Subcutaneous adipose tissue (tissue), 4 donors: ENCODE measurements around the gene SEC31B. TPM values are rescaled to one million over a fixed set of nuclear protein-coding genes. Genes with fewer than 3 reads are reported as not detected.

Source experiments
- total RNA-seq, 4 donors: library from RNA; depleted of rRNA; stranded (reverse); fragments of >200 nt; gene quantifications; one replicate each; pipeline ENCODE4 v1.1.0, GENCODE V29; 2016
- TF ChIP-seq, protein P1 (sequence below): fragments of 450-650 bp; IDR thresholded peaks from one replicate; pipeline ENCODE4 v1.5.1; 2016; ENCODE audit warnings: low read depth, mild to moderate bottlenecking, control low read depth, antibody characterized with exemption, moderate library complexity

Gene SEC31B
- total RNA-seq, 4 donors from 2014 or later: 6.8 to 14.3 (median 9.4) TPM

DNA sequence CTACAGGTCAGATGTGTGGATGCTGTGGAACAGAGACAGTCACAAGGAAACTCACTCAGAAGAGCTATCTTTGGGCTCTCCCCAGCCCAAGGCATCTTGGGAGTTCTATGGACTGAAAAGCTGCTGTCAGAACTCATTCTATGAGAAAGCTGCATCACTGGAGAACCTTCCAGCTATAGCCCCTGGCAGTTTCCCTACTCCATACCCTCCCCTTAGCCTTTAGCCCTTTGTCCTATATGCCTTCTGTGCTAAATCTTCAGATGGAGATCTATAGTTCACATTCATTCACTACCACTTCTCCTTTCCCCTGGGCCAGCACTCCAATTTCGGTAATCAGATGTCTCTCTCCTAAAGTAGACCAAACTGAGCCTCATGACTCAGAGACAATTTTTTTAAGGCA lies 49.9 kb downstream of the SEC31B start:
- TF ChIP-seq, protein P1, sequence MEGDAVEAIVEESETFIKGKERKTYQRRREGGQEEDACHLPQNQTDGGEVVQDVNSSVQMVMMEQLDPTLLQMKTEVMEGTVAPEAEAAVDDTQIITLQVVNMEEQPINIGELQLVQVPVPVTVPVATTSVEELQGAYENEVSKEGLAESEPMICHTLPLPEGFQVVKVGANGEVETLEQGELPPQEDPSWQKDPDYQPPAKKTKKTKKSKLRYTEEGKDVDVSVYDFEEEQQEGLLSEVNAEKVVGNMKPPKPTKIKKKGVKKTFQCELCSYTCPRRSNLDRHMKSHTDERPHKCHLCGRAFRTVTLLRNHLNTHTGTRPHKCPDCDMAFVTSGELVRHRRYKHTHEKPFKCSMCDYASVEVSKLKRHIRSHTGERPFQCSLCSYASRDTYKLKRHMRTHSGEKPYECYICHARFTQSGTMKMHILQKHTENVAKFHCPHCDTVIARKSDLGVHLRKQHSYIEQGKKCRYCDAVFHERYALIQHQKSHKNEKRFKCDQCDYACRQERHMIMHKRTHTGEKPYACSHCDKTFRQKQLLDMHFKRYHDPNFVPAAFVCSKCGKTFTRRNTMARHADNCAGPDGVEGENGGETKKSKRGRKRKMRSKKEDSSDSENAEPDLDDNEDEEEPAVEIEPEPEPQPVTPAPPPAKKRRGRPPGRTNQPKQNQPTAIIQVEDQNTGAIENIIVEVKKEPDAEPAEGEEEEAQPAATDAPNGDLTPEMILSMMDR: no peak

DNA sequence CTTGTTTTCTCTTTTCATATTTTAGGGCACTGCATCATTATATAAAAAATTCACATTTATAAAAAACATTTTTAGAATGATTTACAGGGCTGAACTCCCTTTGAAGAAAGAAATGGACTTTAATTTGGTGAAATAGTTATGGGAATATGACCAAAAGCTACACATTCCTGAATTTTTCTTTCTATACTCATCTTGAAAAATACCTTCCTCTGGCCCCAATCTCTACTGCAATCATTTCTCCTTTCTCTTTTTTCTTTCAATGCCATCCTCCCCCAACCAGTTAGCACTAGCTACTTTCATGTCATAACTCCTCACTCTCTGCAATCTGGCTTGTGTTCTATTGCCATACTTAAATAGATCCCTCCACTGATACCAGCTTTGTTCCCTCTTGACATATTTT lies 50.7 kb downstream of the SEC31B start:
- TF ChIP-seq, protein P1: no peak

DNA sequence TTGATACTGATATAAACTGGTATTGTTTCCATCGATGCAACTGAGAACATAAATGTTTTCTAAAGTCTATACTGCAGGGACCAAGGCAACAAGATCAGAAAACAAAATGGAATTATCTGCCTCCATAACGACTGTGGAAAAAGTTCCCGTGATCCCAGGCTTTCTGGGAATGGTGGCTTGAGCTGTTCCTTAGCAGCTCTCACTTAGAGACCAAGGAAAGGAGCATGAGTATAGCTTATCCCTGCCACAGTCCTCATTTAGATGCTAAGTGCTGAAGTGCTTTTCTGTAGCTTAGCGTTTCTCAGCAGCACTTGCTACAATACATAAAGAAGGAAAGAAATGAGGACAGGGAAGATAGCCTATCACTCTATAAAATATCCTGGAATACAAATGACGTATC lies 51.3 kb downstream of the SEC31B start:
- TF ChIP-seq, protein P1: no peak

DNA sequence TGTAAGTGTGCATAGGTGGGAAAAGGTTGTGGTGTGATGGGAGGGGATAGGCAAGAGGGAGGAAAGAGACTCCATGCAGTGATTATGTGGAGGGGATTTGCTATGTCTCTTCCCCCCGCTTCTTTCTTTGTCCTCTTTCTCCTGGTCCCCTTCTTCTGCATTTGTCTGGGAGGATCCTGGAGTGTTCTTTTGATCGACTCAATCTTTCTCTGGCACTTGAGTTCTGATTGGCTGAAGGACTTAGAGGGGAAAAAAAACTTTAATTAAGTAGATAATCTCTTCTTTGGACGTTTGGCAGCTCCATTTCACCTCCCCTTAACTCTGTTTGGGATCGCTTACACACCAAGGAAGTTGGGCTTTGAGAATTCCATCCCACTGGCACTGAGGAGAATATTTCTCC lies 57.0 kb downstream of the SEC31B start, which contains the start of gene WNT8B:
TSS of gene WNT8B (plus strand) at position 301 of the 400 bp plus-strand sequence. CDS start 160 bp downstream, outside the sequence.
- TF ChIP-seq, protein P1: no peak

DNA sequence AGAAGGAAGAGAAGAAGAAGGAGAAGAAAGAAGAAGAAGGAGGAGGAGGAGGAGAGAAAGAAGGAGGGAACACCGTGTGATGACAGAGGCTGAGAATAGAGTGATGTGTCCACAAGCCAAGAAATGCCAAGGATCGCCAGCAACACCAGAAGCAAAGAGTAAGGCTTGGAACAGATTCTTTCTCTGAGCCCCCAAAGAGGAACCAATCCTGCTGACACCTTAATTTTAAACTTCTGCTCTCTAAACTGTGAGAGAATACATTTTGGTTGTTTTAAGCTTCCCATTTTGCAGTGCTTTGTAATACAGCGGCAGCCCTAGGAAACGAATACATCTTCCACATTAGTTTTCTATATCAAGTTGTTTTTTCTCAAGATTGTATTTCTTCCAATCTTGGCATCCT lies 70.7 kb downstream of the SEC31B start:
- TF ChIP-seq, protein P1: no peak

DNA sequence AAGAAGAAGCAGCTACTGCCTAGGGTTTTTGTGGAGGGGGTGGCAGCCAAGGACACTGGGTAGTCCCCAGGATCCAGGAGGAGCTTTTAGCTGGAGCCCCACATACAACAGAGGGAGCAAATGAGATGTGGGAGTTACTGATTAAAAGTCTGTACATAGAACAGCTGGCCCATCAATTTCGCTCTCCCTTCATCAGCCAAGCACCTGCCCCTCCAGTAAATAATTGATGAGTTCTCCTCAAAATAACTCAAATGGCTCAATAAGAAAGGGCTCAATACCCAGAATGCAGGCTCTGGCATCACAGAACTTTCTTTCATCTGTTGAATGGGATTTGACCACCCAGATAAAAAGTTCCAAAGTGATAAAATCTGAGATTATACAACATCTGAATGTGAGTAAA lies 72.0 kb downstream of the SEC31B start:
- TF ChIP-seq, protein P1: no peak

DNA sequence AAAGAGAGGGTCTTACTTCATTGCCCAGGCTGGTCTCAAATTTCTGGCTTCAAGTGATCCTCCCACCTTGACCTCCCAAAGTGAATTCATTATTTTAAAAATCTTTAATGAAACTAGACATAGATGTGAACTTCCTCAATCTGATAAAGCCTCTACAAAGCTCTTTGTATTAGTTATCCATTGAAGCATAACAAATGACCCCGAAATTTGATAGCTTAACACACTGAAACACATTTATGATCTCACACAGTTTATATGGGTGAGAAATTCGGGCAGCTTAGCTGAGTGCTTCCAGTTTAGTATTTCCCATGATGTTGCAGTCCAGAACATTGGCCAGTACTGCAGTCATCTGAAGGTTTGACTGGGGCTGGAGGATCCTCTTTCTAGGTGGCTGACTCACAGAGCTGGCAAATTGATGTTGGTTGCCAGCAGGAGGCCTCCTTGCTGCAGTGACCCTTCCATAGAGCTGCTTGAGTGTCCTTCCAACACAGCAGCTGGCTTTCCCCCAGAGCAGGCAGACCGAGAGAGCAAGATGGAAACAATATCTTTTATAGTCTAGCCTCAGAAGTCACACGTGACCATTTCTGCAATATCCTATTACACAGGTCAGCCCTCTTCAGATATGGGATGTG lies 73.4 kb downstream of the SEC31B start:
- TF ChIP-seq, protein P1: no peak
